Tibial artery (tissue), 4 donors: ENCODE results near the gene CCDC117.

Experiments used
- DNase-seq, 2 donors: peaks; one replicate each; pipeline ENCODE4 v3.0.0-alpha.2; 2019
- H3K27ac ChIP-seq, 2 donors: fragments of 200-600 bp; sonication (generic) in 1 of 2; 1 replicate in 1 of 2; 2 replicates in 1 of 2; pipeline ENCODE4 v1.5.1; 2018 to 2019; ENCODE audit warnings: mild to moderate bottlenecking in 1 of 2
- H3K27me3 ChIP-seq, 2 donors: fragments of 200-600 bp; sonication (generic) in 1 of 2; one replicate each; pipeline versions ENCODE4 v1.5.1 to v1.6.0; 2016 to 2019
- H3K36me3 ChIP-seq, 3 donors: fragments of 200-600 bp; sonication (generic) in 2 of 3; one replicate each; pipeline ENCODE4 v1.5.1; 2016 to 2019; ENCODE audit warnings: mild to moderate bottlenecking in 2 of 3
- H3K4me1 ChIP-seq, 4 donors: fragments of 200-600 bp; sonication (generic) in 2 of 4; 1 replicate in 3 of 4; 2 replicates in 1 of 4; pipeline ENCODE4 v1.5.1; 2016 to 2019
- H3K4me3 ChIP-seq, 2 donors: fragments of 200-600 bp; sonication (generic) in 1 of 2; 1 replicate in 1 of 2; 2 replicates in 1 of 2; pipeline ENCODE4 v1.5.1; 2018 to 2019; ENCODE audit warnings: mild to moderate bottlenecking in 2 of 2
- H3K9me3 ChIP-seq, 3 donors: fragments of 200-600 bp; sonication (generic) in 1 of 3; one replicate each; pipeline ENCODE4 v1.5.1; 2016 to 2019
- CTCF ChIP-seq, 2 experiments: fragments of 200-600 bp in 1 of 2; fragments of 450-650 bp in 1 of 2; IDR thresholded peaks; one replicate each; pipeline ENCODE4 v1.5.1; 2017 to 2019; ENCODE audit warnings: antibody characterized with exemption in 2 of 2, mild to moderate bottlenecking in 1 of 2, moderate library complexity in 1 of 2
- intact Hi-C: fragments of 100-400 bp; cut with DNase I; formaldehyde crosslinking; loops from one replicate; pipeline ENCODE4 v1.15.0; 2023; ENCODE audit warnings: low total_unique reads

CCDC117 gene

GRCh38 chr22:28791124-28791523 is 18.6 kb downstream of the CCDC117 start:
- no peak for DNase-seq
- Histone ChIP-seq H3K4me1 (peaks cover 0 to 16% (median 8%) of the 10 kb centered on the region in 4 donors), H3K36me3 (peaks cover 29 to 74% (median 52%) of the 10 kb centered on the region in 3 donors), H3K27me3 (no peaks in the 10 kb centered on the region), H3K27ac (no peak overlapping the region), H3K9me3 (no peaks in the 10 kb centered on the region), H3K4me3 (no peak overlapping the region)
- no peak for TF ChIP-seq CTCF (IDR thresholded peaks at IDR 0.05)
- intact Hi-C loops = loop anchor here (10.0 kb wide), 1 partner anchor 46 kb away; the partner anchor contains the start of genes CHEK2 and HSCB

DNA sequence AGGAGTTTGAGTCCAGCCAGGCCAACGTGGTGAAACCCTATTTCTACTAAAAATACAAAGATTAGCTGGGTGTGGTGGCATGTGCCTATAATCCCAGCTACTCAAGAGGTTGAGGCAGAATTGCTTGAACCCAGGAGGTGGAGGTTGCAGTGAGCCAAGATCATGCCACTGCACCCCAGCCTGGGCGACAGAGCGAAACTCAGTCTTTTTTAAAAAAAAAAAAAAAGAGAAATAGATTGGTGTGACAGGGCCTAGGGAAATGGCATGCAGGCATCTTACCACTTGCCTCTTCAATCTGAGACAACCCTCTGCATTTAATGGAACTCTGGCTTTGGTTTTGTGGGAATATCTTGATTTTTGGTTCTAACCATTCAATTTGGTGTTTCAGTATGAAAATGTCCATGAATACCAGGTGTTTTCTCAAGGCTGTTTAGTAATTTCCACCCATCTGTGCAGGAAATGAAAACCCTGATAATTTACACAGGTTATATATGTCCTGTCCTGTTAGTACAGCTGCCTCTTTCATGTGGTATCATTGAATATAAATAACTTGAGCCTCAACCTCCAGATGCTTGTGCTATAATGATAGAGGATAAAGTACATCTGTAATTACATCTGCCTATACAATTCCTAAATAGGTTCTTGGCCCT is 19.5 kb downstream of the CCDC117 start:
- H3K4me1 ChIP-seq = peaks cover 0 to 24% (median 14%) of the 10 kb centered on the region in 4 donors
- no peaks in the 10 kb centered on the region for H3K9me3 ChIP-seq
- no peaks in the 10 kb centered on the region for H3K27me3 ChIP-seq
- DNase-seq = no peak
- H3K27ac ChIP-seq = no peak overlapping the region
- H3K4me3 ChIP-seq = no peak overlapping the region
- TF ChIP-seq CTCF (IDR thresholded peaks at IDR 0.05) = no peak
- H3K36me3 ChIP-seq = peaks cover 35 to 74% (median 52%) of the 10 kb centered on the region in 3 donors
- intact Hi-C loops = loop anchor here (10.0 kb wide), 1 partner anchor 47 kb away; the partner anchor contains the start of genes CHEK2 and HSCB

DNA sequence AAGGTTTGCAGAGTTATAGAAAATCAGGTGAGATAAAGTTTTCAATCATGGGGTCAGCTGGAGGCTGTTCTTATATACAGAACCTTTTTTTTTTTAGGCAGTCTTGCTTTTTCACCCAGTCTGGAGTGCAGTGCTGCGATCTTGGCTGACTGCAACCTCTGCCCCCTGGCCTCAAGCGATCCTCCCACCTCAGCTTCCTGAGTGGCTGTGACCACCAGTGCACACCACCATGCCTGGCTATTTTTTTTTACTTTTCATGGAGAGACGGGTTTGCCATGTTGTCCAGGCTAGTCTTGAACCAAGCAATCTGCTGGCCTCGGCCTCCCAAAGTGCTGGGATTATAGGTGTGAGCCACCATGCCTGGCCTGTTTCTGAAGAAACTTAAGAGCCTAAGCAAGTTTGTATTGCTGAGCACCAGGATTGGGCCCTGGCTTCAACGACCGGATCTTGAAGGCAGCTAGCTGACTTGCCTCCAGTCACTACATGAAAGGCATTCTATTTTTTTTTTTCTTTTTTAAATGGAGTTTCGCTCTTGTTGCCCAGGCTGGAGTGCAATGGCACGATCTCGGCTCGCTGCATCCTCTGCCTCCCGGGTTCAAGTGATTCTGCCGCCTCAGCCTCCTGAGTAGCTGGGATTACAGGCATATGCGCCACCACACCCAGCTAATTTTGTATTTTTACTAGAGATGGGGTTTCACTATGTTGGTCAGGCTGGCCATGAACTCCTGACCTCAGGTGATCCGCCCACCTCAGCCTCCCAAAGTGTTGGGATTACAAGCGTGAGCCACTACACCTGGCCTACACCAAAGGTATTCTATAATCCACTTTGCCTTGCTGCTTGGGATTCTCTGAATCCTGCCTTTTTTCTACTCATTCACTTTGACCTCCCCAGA is 20.2 kb downstream of the CCDC117 start:
- H3K9me3 ChIP-seq = no peaks in the 10 kb centered on the region
- H3K27ac ChIP-seq = no peak overlapping the region
- intact Hi-C loops = loop anchor here (10.0 kb wide), 1 partner anchor 48 kb away; the partner anchor contains the start of genes CHEK2 and HSCB
- H3K4me3 ChIP-seq = no peak overlapping the region
- H3K36me3 ChIP-seq = peaks cover 43 to 73% (median 50%) of the 10 kb centered on the region in 3 donors
- TF ChIP-seq CTCF (IDR thresholded peaks at IDR 0.05) = no peak
- no peaks in the 10 kb centered on the region for H3K27me3 ChIP-seq
- DNase-seq = no peak
- H3K4me1 ChIP-seq = peaks cover 0 to 32% (median 21%) of the 10 kb centered on the region in 4 donors

DNA sequence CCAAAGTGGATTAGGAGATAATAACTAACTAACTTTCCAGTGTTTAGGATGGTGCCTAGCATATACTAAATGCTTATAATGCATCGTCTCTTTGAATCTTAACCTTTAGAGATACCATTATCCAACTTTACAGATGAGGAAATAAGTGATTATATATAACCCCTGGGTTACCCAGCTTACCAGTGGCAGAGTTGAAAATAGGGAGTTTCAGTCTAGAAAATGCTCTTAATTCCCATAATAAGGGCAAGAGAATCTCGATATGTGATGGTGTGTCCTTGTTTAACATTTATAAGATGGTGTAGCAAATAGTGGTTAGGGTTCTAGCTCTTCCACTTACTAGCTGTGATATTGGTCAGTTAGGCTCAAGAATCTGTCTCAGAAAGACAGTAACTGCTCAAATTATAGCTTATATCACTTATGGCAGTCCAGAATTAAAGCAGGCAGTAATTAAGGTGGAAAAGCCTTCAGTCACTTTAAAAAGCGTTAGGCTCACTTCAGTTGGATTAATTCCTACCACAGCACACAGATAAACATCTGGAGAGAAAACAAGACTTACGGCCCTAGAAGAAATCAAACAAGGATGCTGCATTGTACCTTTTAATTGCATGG is 21.6 kb downstream of the CCDC117 start:
- TF ChIP-seq CTCF (IDR thresholded peaks at IDR 0.05) = no peak
- Histone ChIP-seq H3K4me3 (no peak overlapping the region), H3K4me1 (peaks cover 0 to 45% (median 33%) of the 10 kb centered on the region in 4 donors), H3K9me3 (no peaks in the 10 kb centered on the region), H3K36me3 (peaks cover 45 to 65% (median 46%) of the 10 kb centered on the region in 3 donors), H3K27me3 (no peaks in the 10 kb centered on the region), H3K27ac (no peak overlapping the region)
- DNase-seq = no peak
- intact Hi-C loops = loop anchor here (10.0 kb wide), 1 partner anchor 49 kb away; the partner anchor contains the start of genes CHEK2 and HSCB

- DNase-seq = no peak
- TF ChIP-seq CTCF (IDR thresholded peaks at IDR 0.05) = no peak
- Histone ChIP-seq H3K4me3 (no peak overlapping the region), H3K27ac (no peak overlapping the region), H3K9me3 (no peaks in the 10 kb centered on the region), H3K36me3 (peaks cover 42 to 60% (median 45%) of the 10 kb centered on the region in 3 donors), H3K27me3 (no peaks in the 10 kb centered on the region), H3K4me1 (peaks cover 0 to 45% (median 33%) of the 10 kb centered on the region in 4 donors)
- intact Hi-C loops = loop anchor here (10.0 kb wide), 1 partner anchor 50 kb away; the partner anchor contains the start of genes CHEK2 and HSCB
Measured at GRCh38 chr22:28795071-28795693, 22.7 kb downstream of the CCDC117 start.
